ENCODE results near the gene FBXO36. TPM values are rescaled to one million over a fixed set of nuclear protein-coding genes. Genes with fewer than 3 reads are reported as not detected.
A peak's percentile ranks its signal among the peaks of the same experiment; 100 is the strongest.

Gene FBXO36
- polyA plus RNA-seq, 1 donor (not counting 4 experiments of a cell fraction or from before 2014, with no cell fraction given) = 1.7 TPM

- H3K27ac ChIP-seq (ENCODE audit: control insufficient read depth, insufficient read depth, low read length) = no peak overlapping the region
- no peaks in the 10 kb centered on the region for H3K9me1 ChIP-seq (ENCODE audit: control insufficient read depth, extremely low read depth, insufficient read depth, low read length)
- H2AFZ ChIP-seq (ENCODE audit: control insufficient read depth, low read length) = peak overlapping the region; percentile 43
- no peaks in the 10 kb centered on the region for H3K9me3 ChIP-seq (ENCODE audit: control insufficient read depth, low read depth, low read length)
- H3K27me3 ChIP-seq (ENCODE audit: control insufficient read depth, extremely low read depth, insufficient read depth, low read length) = no peaks in the 10 kb centered on the region
- dilution Hi-C loops (cut with MboI; ENCODE audit: extremely low pct_ligation_motif_present, low sequenced_read_pairs) = no loop called here
- no peak overlapping the region for H3K4me3 ChIP-seq (ENCODE audit: control insufficient read depth in 2 of 3, extremely low read depth in 1 of 3, insufficient read depth in 2 of 3, low read depth in 1 of 3, low read length in 3 of 3)
- TF ChIP-seq EZH2 (IDR thresholded peaks at IDR 0.05; ENCODE audit: low read length) = no peak
- TF ChIP-seq CTCF (optimal IDR thresholded peaks at IDR 0.05 in 1 of 3, IDR thresholded peaks at IDR 0.05 in 1 of 3, conservative IDR thresholded peaks at IDR 0.05 in 1 of 3; ENCODE audit: extremely low read depth in 1 of 3, insufficient read depth in 2 of 3, low read length in 3 of 3) = no peak
- peak; percentile 46 for FAIRE-seq
- no peak overlapping the region for H3K4me2 ChIP-seq (ENCODE audit: control insufficient read depth, extremely low read depth, insufficient read depth, low read depth, low read length)
- no peaks in the 10 kb centered on the region for H4K20me1 ChIP-seq (ENCODE audit: control insufficient read depth, extremely low read depth, insufficient read depth, low read length)
- no peaks in the 10 kb centered on the region for H3K36me3 ChIP-seq (ENCODE audit: control insufficient read depth in 2 of 2, extremely low read depth in 1 of 2, insufficient read depth in 2 of 2, low read length in 2 of 2)
- DNase-seq (ENCODE audit: low read depth, low spot score) = peak; percentile 5
- no peak overlapping the region for H3K9ac ChIP-seq (ENCODE audit: control insufficient read depth, extremely low read depth, insufficient read depth, low read length)
- H3K4me1 ChIP-seq (ENCODE audit: control insufficient read depth, extremely low read depth, insufficient read depth, low read length) = no peaks in the 10 kb centered on the region
- no peaks in the 10 kb centered on the region for H3K79me2 ChIP-seq (ENCODE audit: control insufficient read depth, insufficient read depth, low read length)
Measured at GRCh38 chr2:230018153-230018552, 95.8 kb downstream of the FBXO36 start.

DNA sequence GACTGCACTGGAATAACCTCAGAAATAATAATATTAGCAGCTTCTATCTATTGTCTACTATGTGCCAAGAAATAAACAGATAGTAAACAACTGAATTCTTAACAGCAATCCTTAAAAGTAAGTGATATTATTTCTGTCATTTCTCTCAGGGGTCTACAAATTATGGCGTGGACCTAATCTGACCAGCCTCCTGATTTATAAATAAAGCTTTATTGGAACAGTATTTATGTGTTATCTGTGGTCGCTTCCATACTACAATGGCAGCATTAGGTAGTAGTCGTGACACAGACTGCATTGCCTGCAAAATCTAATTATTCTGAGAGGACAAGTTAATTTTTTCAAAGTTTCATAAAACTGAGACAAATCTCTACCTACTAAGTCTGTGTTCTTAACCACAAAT lies 97.4 kb downstream of the FBXO36 start:
- DNase-seq (ENCODE audit: low read depth, low spot score) = no peak
- no peaks in the 10 kb centered on the region for H3K79me2 ChIP-seq (ENCODE audit: control insufficient read depth, insufficient read depth, low read length)
- no peaks in the 10 kb centered on the region for H3K36me3 ChIP-seq (ENCODE audit: control insufficient read depth in 2 of 2, extremely low read depth in 1 of 2, insufficient read depth in 2 of 2, low read length in 2 of 2)
- H3K4me2 ChIP-seq (ENCODE audit: control insufficient read depth, extremely low read depth, insufficient read depth, low read depth, low read length) = no peak overlapping the region
- H2AFZ ChIP-seq (ENCODE audit: control insufficient read depth, low read length) = no peak overlapping the region
- H4K20me1 ChIP-seq (ENCODE audit: control insufficient read depth, extremely low read depth, insufficient read depth, low read length) = no peaks in the 10 kb centered on the region
- H3K4me1 ChIP-seq (ENCODE audit: control insufficient read depth, extremely low read depth, insufficient read depth, low read length) = no peaks in the 10 kb centered on the region
- H3K27me3 ChIP-seq (ENCODE audit: control insufficient read depth, extremely low read depth, insufficient read depth, low read length) = no peaks in the 10 kb centered on the region
- no peak overlapping the region for H3K4me3 ChIP-seq (ENCODE audit: control insufficient read depth in 2 of 3, extremely low read depth in 1 of 3, insufficient read depth in 2 of 3, low read depth in 1 of 3, low read length in 3 of 3)
- no peak overlapping the region for H3K9ac ChIP-seq (ENCODE audit: control insufficient read depth, extremely low read depth, insufficient read depth, low read length)
- H3K27ac ChIP-seq (ENCODE audit: control insufficient read depth, insufficient read depth, low read length) = no peak overlapping the region
- FAIRE-seq = no peak
- dilution Hi-C loops (cut with MboI; ENCODE audit: extremely low pct_ligation_motif_present, low sequenced_read_pairs) = no loop called here
- no peaks in the 10 kb centered on the region for H3K9me1 ChIP-seq (ENCODE audit: control insufficient read depth, extremely low read depth, insufficient read depth, low read length)
- no peaks in the 10 kb centered on the region for H3K9me3 ChIP-seq (ENCODE audit: control insufficient read depth, low read depth, low read length)
- TF ChIP-seq EZH2 (IDR thresholded peaks at IDR 0.05; ENCODE audit: low read length) = no peak
- TF ChIP-seq CTCF (optimal IDR thresholded peaks at IDR 0.05 in 1 of 3, IDR thresholded peaks at IDR 0.05 in 1 of 3, conservative IDR thresholded peaks at IDR 0.05 in 1 of 3; ENCODE audit: extremely low read depth in 1 of 3, insufficient read depth in 2 of 3, low read length in 3 of 3) = no peak

All from keratinocyte (primary cell).